Endothelial cell of umbilical vein (primary cell): ENCODE data around the gene GOLT1A. TPM values are rescaled to one million over a fixed set of nuclear protein-coding genes. Genes with fewer than 3 reads are reported as not detected.
A peak's percentile ranks its signal among the peaks of the same experiment; 100 is the strongest.

Source experiments
- BruUV-seq: library from RNA; stranded (reverse); fragments of 400-500 nt; replicated peaks from 2 replicates; lab custom pipeline; 2021; lab: Mats Ljungman, UMichigan
- CTCF ChIA-PET: fragments of 300-600, 350-600 bp; sonication (Branson Sonifier 250); formaldehyde crosslinking; loops from one replicate; lab custom pipeline; 2021; ENCODE audit warnings: antibody characterized with exemption, inconsistent platforms; lab: Charles Lee
- POLR2A ChIA-PET: fragments of 300-600, 350-600 bp; sonication (Branson Sonifier 250); formaldehyde crosslinking; loops from one replicate; lab custom pipeline; 2021; ENCODE audit warnings: antibody characterized with exemption, inconsistent platforms; lab: Charles Lee
- DNase-seq: peaks from one replicate; pipeline ENCODE4 v3.0.0-alpha.2; 2011; ENCODE audit warnings: low read depth, low spot score
- FAIRE-seq: peaks from 2 replicates; lab custom pipeline; 2011; peaks lifted over from hg19 to GRCh38; lab: Jason Lieb, UNC
- H2AFZ ChIP-seq: 2 replicates; pipeline ENCODE4 v1.6.0; 2012; ENCODE audit warnings: low read depth, low read length, control low read depth, inconsistent platforms
- H3K27ac ChIP-seq: 2 replicates; pipeline ENCODE4 v1.5.1; 2011; ENCODE audit warnings: low read depth, mild to moderate bottlenecking, control low read depth, low read length, moderate library complexity; ENCODE audit not compliant: insufficient read depth
- H3K27me3 ChIP-seq, 2 experiments: 2 replicates each; pipeline versions ENCODE4 v1.6.0 to v1.6.1; 2011; ENCODE audit warnings: low read length in 2 of 2, mixed read lengths in 1 of 2; ENCODE audit not compliant: control insufficient read depth in 2 of 2, insufficient read depth in 2 of 2
- H3K36me3 ChIP-seq, 2 experiments: 2 replicates in 1 of 2; 3 replicates in 1 of 2; pipeline ENCODE4 v1.5.1; 2011; ENCODE audit warnings: low read length in 2 of 2, mild to moderate bottlenecking in 1 of 2, moderate library complexity in 1 of 2; ENCODE audit not compliant: control insufficient read depth in 2 of 2, insufficient read depth in 2 of 2; ENCODE audit errors: extremely low read depth in 1 of 2
- H3K4me1 ChIP-seq: 3 replicates; pipeline ENCODE4 v1.5.1; 2011; ENCODE audit warnings: mild to moderate bottlenecking, low read length; ENCODE audit not compliant: control insufficient read depth, insufficient read depth; ENCODE audit errors: extremely low read depth
- H3K4me2 ChIP-seq: 2 replicates; pipeline ENCODE4 v1.6.1; 2011; ENCODE audit warnings: low read length, control low read depth, mixed read lengths; ENCODE audit not compliant: insufficient read depth
- H3K4me3 ChIP-seq, 3 experiments: fragments of 200-600 bp in 1 of 3; sonication (generic), shearing (Covaris generic) in 1 of 3; replicated peaks in 1 of 3; 2 replicates each; pipeline ENCODE4 v1.5.1; 2011 to 2016; ENCODE audit warnings: control low read depth in 3 of 3, low read length in 3 of 3, mild to moderate bottlenecking in 2 of 3, inconsistent platforms in 1 of 3, low read depth in 1 of 3, moderate library complexity in 1 of 3; ENCODE audit not compliant: insufficient read depth in 1 of 3
- H3K79me2 ChIP-seq: 2 replicates; pipeline ENCODE4 v1.6.0; 2012; ENCODE audit warnings: low read length, inconsistent platforms; ENCODE audit not compliant: control insufficient read depth, insufficient read depth
- H3K9ac ChIP-seq: replicated peaks from 2 replicates; pipeline ENCODE3; 2011; ENCODE audit warnings: low read length, control low read depth; ENCODE audit not compliant: insufficient read depth; ENCODE audit errors: extremely low read depth
- H3K9me1 ChIP-seq: replicated peaks from 3 replicates; pipeline ENCODE4 v1.6.0; 2011; ENCODE audit warnings: mild to moderate bottlenecking, low read length; ENCODE audit not compliant: control insufficient read depth, insufficient read depth; ENCODE audit errors: extremely low read depth
- H3K9me3 ChIP-seq: replicated peaks from 2 replicates; pipeline ENCODE4 v1.5.1; 2012; ENCODE audit warnings: low read length, inconsistent platforms; ENCODE audit not compliant: control insufficient read depth, insufficient read depth
- H4K20me1 ChIP-seq: replicated peaks from 2 replicates; pipeline ENCODE3; 2011; ENCODE audit warnings: mild to moderate bottlenecking, low read length; ENCODE audit not compliant: control insufficient read depth, insufficient read depth; ENCODE audit errors: extremely low read depth
- EZH2 ChIP-seq: IDR thresholded peaks from 2 replicates; pipeline ENCODE4 v1.6.1; 2012; ENCODE audit warnings: borderline replicate concordance, low read depth, mild to moderate bottlenecking, moderate library complexity, low read length, inconsistent platforms; ENCODE audit not compliant: severe bottlenecking
- FOS ChIP-seq: IDR thresholded peaks from 2 replicates; pipeline ENCODE4 v1.6.1; 2011; ENCODE audit warnings: mild to moderate bottlenecking, low read length, moderate library complexity, borderline replicate concordance; ENCODE audit not compliant: insufficient read depth
- GATA2 ChIP-seq: IDR thresholded peaks from 2 replicates; pipeline ENCODE4 v1.7.0; 2011; ENCODE audit warnings: low read depth, mild to moderate bottlenecking, moderate library complexity, mixed read lengths, low read length; ENCODE audit not compliant: insufficient read length, insufficient read depth
- JUN ChIP-seq: IDR thresholded peaks from 2 replicates; pipeline ENCODE4 v1.6.1; 2011; ENCODE audit warnings: borderline replicate concordance, low read depth; ENCODE audit not compliant: insufficient read length, insufficient read depth
- MAX ChIP-seq: IDR thresholded peaks from 2 replicates; pipeline ENCODE4 v1.6.1; 2011; ENCODE audit not compliant: insufficient read depth, insufficient read length
- MYC ChIP-seq: IDR thresholded peaks from one replicate; pipeline ENCODE4 v1.6.1; 2011; ENCODE audit warnings: mild to moderate bottlenecking, low read depth, low read length
- POLR2A ChIP-seq: IDR thresholded peaks from 2 replicates; pipeline ENCODE4 v1.6.1; 2012; ENCODE audit warnings: low read depth, mild to moderate bottlenecking, control low read depth, low read length
- dilution Hi-C: fragments of 300-500 bp; cut with MboI; formaldehyde crosslinking; loops from one replicate; pipeline ENCODE4 v1.15.0; 2019; ENCODE audit warnings: low sequenced_read_pairs; ENCODE audit not compliant: extremely low pct_ligation_motif_present
- intact Hi-C: fragments of 100-400 bp; cut with micrococcal nuclease; formaldehyde crosslinking; loops from one replicate; pipeline ENCODE4 v1.10.0; 2022
- polyA plus RNA-seq, 4 experiments: library from polyadenylated mRNA; depleted of rRNA in 3 of 4; stranded (reverse) in 3 of 4; unstranded in 1 of 4; fragments of >200 nt; gene quantifications; 2 replicates each; pipeline versions ENCODE4 v1.2.1 to v1.2.3, GENCODE V29; 2011 to 2012; ENCODE audit warnings: missing spikeins in 1 of 4
- total RNA-seq: library from RNA; stranded (reverse); gene quantifications from 2 replicates; pipeline ENCODE4 v1.2.3, GENCODE V29; 2021
- TF ChIP-seq, protein P1 (sequence below), 2 donors: IDR thresholded peaks; 1 replicate in 1 of 2; 2 replicates in 1 of 2; pipeline ENCODE4 v1.5.1; 2011; ENCODE audit warnings: low read length in 2 of 2, mild to moderate bottlenecking in 2 of 2, moderate library complexity in 2 of 2, control low read depth in 1 of 2, inconsistent platforms in 1 of 2, low read depth in 1 of 2; ENCODE audit not compliant: insufficient read depth in 1 of 2; ENCODE audit errors: extremely low read depth in 1 of 2

Gene GOLT1A
- total and polyA plus RNA-seq, 2 donors (not counting 3 experiments of a cell fraction or from before 2014, with no cell fraction given): not detected

- H3K27ac ChIP-seq: no peak overlapping the region
- dilution Hi-C loops: no loop called here
Observed at GRCh38 chr1:204194080-204194479, 19.7 kb downstream of the GOLT1A start.

More at GRCh38 chr1:204194080-204194479, 19.7 kb downstream of the GOLT1A start:
- no peak for DNase-seq
- no peak for TF ChIP-seq MYC
- no peak for TF ChIP-seq JUN
- no peak for TF ChIP-seq FOS
- TF ChIP-seq EZH2: no peak
- no peak for TF ChIP-seq MAX
- no peak for TF ChIP-seq GATA2
- TF ChIP-seq POLR2A: no peak
- TF ChIP-seq, protein P1, sequence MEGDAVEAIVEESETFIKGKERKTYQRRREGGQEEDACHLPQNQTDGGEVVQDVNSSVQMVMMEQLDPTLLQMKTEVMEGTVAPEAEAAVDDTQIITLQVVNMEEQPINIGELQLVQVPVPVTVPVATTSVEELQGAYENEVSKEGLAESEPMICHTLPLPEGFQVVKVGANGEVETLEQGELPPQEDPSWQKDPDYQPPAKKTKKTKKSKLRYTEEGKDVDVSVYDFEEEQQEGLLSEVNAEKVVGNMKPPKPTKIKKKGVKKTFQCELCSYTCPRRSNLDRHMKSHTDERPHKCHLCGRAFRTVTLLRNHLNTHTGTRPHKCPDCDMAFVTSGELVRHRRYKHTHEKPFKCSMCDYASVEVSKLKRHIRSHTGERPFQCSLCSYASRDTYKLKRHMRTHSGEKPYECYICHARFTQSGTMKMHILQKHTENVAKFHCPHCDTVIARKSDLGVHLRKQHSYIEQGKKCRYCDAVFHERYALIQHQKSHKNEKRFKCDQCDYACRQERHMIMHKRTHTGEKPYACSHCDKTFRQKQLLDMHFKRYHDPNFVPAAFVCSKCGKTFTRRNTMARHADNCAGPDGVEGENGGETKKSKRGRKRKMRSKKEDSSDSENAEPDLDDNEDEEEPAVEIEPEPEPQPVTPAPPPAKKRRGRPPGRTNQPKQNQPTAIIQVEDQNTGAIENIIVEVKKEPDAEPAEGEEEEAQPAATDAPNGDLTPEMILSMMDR (IDR thresholded peaks at IDR 0.05; ENCODE audit: extremely low read depth in 1 of 2, insufficient read depth in 1 of 2, low read depth in 1 of 2, low read length in 2 of 2): no peak
- FAIRE-seq: peak; percentile 40
- Histone ChIP-seq H3K27me3 (no peaks in the 10 kb centered on the region), H3K79me2 (no peaks in the 10 kb centered on the region), H3K4me2 (no peak overlapping the region), H3K9me3 (no peaks in the 10 kb centered on the region), H4K20me1 (no peaks in the 10 kb centered on the region), H3K9ac (no peak overlapping the region), H3K4me1 (peaks cover 48% of the 10 kb centered on the region), H3K36me3 (no peaks in the 10 kb centered on the region), H3K9me1 (no peaks in the 10 kb centered on the region), H2AFZ (no peak overlapping the region), H3K4me3 (no peak overlapping the region)
- intact Hi-C loops: no loop called here
- BruUV-seq: no TSS peak
- POLR2A ChIA-PET: interaction anchor here (0.6 kb wide), 1 partner anchor 321 kb away, joined by 5 read pairs; no protein-coding TSS in a partner anchor
- CTCF ChIA-PET: interaction anchor here (1.7 kb wide), 1 partner anchor 12 kb away, joined by 8 read pairs; no protein-coding TSS in a partner anchor
